GM21717 (cell line): ENCODE data around the gene USP40.

Source experiments
- ATAC-seq: cut with Tn5 transposase; IDR thresholded peaks from one replicate; pipeline ENCODE4 v1.9.1; 2021; ENCODE audit warnings: mild to moderate bottlenecking, moderate library complexity; ENCODE audit not compliant: unreplicated experiment

Gene USP40

GRCh38 chr2:233501198-233502076, 65.1 kb downstream of the USP40 start:
- ATAC-seq: peak; percentile 66

DNA sequence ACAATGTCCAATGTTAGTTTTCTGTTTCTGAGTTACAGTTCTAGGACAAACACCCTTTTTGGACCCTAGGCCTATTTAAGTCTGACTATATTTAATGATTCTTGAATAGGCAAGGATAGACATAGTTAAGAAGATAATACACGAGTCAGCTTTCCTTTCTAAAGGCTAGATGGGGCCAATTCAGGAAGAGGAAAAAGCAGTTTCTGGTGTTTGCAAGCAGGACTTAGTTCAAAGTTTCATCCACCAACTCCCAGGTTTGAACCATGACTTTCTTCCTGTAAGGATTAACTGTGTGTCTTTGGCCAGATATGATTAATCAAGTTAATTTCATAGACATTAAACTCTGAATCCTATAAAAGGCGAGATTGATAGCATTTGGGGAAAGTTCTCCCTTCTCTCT, 66.7 kb downstream of the USP40 start:
- ATAC-seq: no peak

- no peak for ATAC-seq
These were observed 68.5 kb downstream of the USP40 start for GRCh38 chr2:233498126-233498525.

GRCh38 chr2:233497692-233498091, 68.9 kb downstream of the USP40 start:
- ATAC-seq: no peak

- no peak for ATAC-seq
These were observed 70.8 kb downstream of the USP40 start for GRCh38 chr2:233495503-233496496.

- no peak for ATAC-seq
These were observed 73.8 kb downstream of the USP40 start for GRCh38 chr2:233492751-233493150.

DNA sequence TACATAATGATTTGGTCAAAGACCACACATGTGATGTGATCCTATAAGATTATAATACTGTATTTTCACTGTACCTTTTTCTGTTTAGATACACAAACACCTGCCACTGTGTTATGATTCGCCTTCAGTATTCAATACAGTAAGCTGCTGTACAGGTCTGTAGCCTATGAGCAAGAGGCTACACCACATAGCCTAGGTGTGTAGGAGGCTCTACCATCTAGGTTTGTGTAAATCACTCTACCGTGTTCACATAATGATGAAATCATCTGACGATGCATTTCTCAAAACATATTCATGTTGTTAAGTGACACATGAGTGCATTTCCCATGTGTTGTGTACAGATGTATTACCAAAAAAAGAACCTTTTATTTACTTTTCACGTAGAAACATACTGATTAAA, 74.5 kb downstream of the USP40 start:
- ATAC-seq: no peak

DNA sequence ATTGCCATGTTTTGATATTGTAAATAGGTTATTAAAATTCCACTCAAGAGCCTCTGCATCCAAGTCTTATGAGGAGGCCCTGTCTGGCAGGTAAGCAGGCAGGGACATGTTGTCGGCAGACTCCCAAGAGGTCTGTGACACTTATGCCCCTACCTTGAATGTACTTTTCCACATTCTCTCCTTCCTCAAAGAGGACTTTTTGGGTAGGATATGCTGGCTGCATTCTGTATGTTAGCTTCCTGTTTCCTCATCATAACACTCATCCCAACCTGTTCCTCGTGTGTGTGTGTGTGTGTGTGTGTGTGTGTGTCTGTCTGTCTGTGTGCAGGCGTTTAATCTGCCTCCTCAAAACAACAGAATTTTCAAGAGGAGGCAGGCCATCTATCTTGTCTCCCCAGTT, 75.3 kb downstream of the USP40 start:
- ATAC-seq: no peak

GRCh38 chr2:233490831-233491230, 75.8 kb downstream of the USP40 start:
- no peak for ATAC-seq

DNA sequence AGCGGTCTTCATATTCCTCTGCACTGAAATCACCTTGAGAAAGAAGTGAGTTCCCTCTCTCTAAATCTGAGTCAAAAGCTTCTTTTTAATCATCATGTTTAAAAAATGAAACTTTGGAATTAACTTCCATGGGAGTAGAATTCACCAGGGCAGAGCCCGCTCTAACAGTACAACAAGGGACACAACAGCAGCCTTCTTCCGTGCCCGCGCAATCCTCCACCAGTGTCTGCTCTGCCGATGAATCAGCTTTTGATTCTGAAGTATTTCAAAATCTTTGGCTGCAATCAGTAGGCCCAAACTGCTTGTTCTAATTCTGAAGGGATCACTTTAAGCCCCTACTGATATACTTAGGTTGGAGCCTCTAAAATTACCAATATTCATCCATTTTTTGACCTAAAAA, 76.9 kb downstream of the USP40 start:
- ATAC-seq: no peak

GRCh38 chr2:233489143-233489542, 77.4 kb downstream of the USP40 start:
- ATAC-seq: no peak

- ATAC-seq: no peak
These were observed 78.7 kb downstream of the USP40 start for GRCh38 chr2:233487748-233488345.

GRCh38 chr2:233486778-233487552, 79.6 kb downstream of the USP40 start:
- ATAC-seq: no peak

GRCh38 chr2:233486357-233486756, 80.2 kb downstream of the USP40 start:
- ATAC-seq: no peak

DNA sequence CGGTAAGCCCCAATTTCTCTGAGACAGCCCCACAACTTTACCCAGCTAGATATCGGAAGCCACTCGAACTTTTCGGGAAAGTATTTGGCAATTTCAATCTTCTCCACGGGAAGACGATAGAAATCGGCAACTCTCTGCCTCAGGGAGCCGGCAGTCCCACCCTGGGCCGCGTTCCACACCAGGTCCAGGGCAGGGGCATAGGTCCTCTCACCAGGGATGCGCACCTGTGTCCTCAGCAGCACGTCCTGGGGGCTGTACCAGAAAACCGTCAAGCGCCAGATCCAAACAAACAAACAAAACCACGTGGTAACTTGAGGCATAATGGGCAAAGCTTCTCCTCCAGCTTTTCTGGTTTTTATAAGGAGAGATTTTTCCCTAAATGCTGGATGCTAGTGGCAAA, 80.9 kb downstream of the USP40 start:
- no peak for ATAC-seq

DNA sequence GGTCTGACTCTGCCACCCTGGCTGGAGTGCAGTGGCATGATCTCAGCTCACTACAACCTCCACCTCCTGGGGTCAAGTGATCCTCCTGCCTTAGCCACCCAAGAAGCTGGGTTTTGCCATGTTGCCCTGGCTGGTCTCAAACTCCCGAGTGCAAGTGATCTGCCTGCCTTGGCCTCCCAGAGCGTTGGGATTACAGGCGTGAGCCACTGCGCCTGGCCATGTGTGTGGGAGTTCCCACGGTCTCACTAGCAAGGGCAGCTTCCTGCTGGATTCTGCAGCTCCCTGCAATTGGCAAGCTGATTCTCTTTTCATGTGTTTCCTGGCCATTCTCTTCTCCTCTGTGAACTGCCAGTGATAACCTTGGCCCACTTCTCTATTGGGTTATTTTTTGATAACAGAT, 84.0 kb downstream of the USP40 start:
- ATAC-seq: no peak

DNA sequence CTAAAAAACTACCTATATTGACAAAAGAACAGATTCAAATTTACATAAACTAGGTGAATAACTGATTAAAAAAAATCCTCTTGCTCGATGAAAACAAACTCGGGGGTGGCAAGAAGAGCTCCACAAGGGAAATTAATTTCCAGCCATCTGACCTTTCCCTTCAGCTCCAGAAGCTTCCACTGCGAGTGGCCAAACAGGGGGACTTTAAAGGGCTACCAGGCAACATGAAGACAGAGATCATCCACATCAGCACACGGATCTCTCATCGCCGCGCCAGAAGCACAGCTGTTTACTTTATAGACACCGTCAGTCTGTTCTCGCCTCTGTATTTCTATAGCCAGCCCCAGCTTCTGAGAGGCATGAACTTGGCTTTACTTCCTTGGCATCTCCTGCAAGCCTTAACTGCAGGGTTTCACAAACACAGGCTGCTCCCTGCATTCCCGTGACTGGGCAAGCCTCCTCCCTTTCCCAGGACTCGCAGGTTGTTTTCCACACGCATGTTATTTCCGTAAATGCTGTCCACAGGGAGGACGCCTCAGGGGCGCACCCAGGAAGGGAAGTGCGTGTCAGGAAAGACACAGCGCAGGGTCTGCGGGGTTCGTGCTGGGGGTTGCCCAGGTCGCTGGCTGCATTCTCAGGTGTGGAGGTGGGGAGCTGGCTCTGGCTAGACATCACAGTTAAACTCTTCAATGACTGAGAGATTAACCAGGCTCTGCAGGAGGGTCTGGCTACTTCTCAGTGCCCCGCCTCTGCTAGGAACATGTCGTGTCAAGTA, 85.0 kb downstream of the USP40 start:
- ATAC-seq: no peak

GRCh38 chr2:233480490-233481202, 85.9 kb downstream of the USP40 start:
- ATAC-seq: no peak
